ENCODE data around the gene SMAP2. TPM values are rescaled to one million over a fixed set of nuclear protein-coding genes. Genes with fewer than 3 reads are reported as not detected.
A peak's percentile ranks its signal among the peaks of the same experiment; 100 is the strongest.

Gene SMAP2
- total RNA-seq, 1 donor from 2014 or later = 20.9 TPM

DNA sequence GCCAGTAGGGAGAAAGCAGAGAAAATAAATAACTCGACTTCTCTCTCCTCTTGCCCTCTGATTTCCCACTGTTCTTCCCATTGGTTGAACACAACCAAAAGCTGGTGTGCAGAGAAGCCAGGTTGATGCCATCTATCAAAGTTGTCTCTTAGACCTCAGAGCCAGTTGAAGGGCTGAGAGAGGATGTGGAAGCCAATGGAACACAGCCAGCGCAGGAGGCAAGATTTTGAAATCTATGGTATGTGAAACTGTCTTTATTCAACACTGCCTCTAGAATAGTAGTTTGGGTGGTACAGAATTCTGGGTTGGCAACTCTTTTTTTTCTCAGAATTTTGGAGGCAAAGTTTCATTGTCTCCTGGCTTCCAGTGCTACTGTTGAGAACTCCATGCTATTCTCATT is 11.3 kb upstream of the SMAP2 start:
- H3K36me3 Mint-ChIP-seq = no peaks in the 10 kb centered on the region
- TF ChIP-seq, protein P1, sequence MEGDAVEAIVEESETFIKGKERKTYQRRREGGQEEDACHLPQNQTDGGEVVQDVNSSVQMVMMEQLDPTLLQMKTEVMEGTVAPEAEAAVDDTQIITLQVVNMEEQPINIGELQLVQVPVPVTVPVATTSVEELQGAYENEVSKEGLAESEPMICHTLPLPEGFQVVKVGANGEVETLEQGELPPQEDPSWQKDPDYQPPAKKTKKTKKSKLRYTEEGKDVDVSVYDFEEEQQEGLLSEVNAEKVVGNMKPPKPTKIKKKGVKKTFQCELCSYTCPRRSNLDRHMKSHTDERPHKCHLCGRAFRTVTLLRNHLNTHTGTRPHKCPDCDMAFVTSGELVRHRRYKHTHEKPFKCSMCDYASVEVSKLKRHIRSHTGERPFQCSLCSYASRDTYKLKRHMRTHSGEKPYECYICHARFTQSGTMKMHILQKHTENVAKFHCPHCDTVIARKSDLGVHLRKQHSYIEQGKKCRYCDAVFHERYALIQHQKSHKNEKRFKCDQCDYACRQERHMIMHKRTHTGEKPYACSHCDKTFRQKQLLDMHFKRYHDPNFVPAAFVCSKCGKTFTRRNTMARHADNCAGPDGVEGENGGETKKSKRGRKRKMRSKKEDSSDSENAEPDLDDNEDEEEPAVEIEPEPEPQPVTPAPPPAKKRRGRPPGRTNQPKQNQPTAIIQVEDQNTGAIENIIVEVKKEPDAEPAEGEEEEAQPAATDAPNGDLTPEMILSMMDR (conservative IDR thresholded peaks at IDR 0.05) = no peak
- peaks cover 25% of the 10 kb centered on the region for H3K27me3 Mint-ChIP-seq
- no peak overlapping the region for H3K27ac Mint-ChIP-seq
- H3K9me3 Mint-ChIP-seq = no peaks in the 10 kb centered on the region
- no peaks in the 10 kb centered on the region for H3K4me1 Mint-ChIP-seq (ENCODE audit: unreplicated experiment)
- no peak for DNase-seq (ENCODE audit: extremely low spot score, unreplicated experiment)
- H3K4me3 Mint-ChIP-seq = no peak overlapping the region

DNA sequence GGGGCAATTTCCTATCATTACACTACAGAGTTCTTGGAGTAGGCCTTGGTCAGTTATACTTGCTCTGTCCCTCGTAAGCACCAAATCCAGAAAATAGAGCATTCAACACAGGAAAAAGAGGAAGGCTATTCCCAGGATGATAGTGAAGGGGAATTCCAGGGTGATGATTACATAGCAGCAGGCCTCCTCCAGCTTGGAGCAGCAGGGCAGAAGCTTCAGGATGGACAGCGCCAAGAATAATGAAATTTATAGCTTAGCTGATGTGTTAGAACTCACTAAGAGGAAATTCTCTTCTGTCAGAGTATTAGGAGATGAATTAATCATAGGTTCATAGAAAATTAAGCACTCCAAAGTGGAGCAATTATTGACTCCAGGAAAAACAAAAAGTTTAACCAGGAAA is 10.8 kb upstream of the SMAP2 start:
- DNase-seq (ENCODE audit: extremely low spot score, unreplicated experiment) = no peak
- no peaks in the 10 kb centered on the region for H3K4me1 Mint-ChIP-seq (ENCODE audit: unreplicated experiment)
- TF ChIP-seq, protein P1 (conservative IDR thresholded peaks at IDR 0.05) = no peak
- H3K36me3 Mint-ChIP-seq = no peaks in the 10 kb centered on the region
- no peak overlapping the region for H3K27ac Mint-ChIP-seq
- H3K27me3 Mint-ChIP-seq = peaks cover 25% of the 10 kb centered on the region
- no peaks in the 10 kb centered on the region for H3K9me3 Mint-ChIP-seq
- no peak overlapping the region for H3K4me3 Mint-ChIP-seq

DNA sequence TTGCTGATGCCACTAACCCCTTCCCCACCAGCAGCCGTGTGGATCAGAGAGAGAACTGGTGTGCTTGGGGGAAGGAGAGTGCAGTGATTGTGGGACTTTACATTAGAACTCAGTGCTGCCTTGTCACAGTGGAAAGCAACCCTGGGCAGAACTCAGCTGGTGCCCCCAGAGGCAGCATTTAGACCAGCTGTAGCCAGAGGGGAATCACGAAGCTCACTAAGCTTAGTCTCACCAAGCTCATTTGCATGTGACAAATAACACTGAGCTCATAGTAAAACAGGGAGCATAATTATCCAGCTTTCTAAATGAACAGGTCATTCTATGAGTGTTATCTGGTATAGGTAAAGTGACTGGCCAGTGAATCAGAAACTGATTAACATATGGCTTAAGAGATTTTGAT is 9.8 kb upstream of the SMAP2 start:
- no peak overlapping the region for H3K4me3 Mint-ChIP-seq
- H3K27me3 Mint-ChIP-seq = peaks cover 25% of the 10 kb centered on the region
- no peaks in the 10 kb centered on the region for H3K4me1 Mint-ChIP-seq (ENCODE audit: unreplicated experiment)
- TF ChIP-seq, protein P1 (conservative IDR thresholded peaks at IDR 0.05) = no peak
- H3K9me3 Mint-ChIP-seq = no peaks in the 10 kb centered on the region
- no peak overlapping the region for H3K27ac Mint-ChIP-seq
- DNase-seq (ENCODE audit: extremely low spot score, unreplicated experiment) = no peak
- H3K36me3 Mint-ChIP-seq = no peaks in the 10 kb centered on the region

DNA sequence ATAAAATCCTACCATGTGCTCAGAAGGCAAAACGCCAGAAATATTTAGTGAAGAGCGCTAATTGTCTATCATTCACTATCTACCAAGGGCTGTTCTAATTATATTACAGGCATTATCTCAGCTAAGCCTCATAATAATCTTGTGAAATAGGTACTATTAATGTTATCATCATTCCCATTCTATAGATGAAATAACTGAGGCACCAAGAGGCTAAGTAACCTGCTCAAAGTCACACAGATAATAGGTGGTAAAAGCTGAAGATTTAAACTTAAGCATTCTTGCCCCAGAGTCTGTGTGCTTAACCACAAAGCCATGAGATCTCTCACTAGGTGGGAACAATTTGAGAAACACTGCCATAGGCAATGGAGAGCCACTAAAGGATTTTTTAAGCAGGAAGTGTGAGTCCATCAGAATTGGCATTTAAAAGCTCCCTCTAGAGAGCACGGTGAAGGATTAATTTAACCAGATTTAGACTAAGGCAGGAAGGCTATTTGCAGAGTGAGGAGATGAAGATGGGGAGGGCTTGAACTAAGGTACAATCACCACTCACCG is 1.7 kb upstream of the SMAP2 start:
- Mint-ChIP-seq H3K9me3 (no peaks in the 10 kb centered on the region), H3K4me1 (ENCODE audit: unreplicated experiment) (peaks cover 17% of the 10 kb centered on the region), H3K4me3 (peak overlapping the region; percentile 69)

DNA sequence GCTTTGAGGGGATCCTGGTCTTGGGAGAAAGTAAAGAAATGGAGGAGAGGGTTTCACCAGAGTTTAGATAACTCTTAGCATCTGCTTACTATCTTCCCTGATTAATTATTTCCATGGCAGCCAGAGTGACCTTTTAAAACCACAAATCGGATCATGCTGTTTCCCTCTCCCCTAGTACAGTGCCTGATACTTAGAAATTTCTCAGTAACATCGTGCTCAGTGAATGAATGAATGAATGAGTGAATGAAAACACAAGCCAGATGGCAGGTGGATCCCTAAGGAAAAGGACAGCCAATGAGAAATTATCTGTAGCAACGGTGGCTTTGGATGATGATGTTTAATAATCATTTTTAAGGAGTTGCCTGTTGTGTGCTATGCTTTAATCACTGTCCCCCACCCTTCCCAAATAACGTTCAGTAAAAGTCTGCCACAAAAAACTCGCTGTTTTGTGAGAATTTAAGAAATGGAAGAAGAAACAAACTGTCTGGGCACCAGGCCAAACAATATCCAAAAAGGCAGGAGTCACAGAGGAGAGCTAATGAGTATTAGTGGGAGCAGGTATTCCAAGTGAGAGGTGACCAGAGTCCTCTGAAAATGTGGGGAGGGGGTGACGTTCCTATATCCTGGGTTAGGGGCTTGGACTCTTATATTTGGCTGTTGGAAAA is 737 bp upstream of the SMAP2 start:
- DNase-seq (ENCODE audit: extremely low spot score, unreplicated experiment) = no peak
- TF ChIP-seq, protein P1 (conservative IDR thresholded peaks at IDR 0.05) = no peak
- Mint-ChIP-seq H3K36me3 (no peaks in the 10 kb centered on the region), H3K4me3 (peak overlapping the region; percentile 87), H3K4me1 (ENCODE audit: unreplicated experiment) (peaks cover 17% of the 10 kb centered on the region), H3K27ac (peak overlapping the region; percentile 71), H3K27me3 (peaks cover 7% of the 10 kb centered on the region), H3K9me3 (no peaks in the 10 kb centered on the region)

More for the DNA sequence above, 1.7 kb upstream of the SMAP2 start:
- H3K27ac Mint-ChIP-seq = no peak overlapping the region
- H3K36me3 Mint-ChIP-seq = no peaks in the 10 kb centered on the region
- H3K27me3 Mint-ChIP-seq = peaks cover 7% of the 10 kb centered on the region
- TF ChIP-seq, protein P1 (conservative IDR thresholded peaks at IDR 0.05) = no peak
- no peak for DNase-seq (ENCODE audit: extremely low spot score, unreplicated experiment)
